Non-pigmented ciliary epithelial cell (primary cell): ENCODE data around the gene ZNF280C.
A peak's percentile ranks its signal among the peaks of the same experiment; 100 is the strongest.
"Not testable (repeated sequence)": the region's sequence is repeated elsewhere in the genome, so short reads cannot be mapped to it uniquely, and the experiment has no call there.

ENCODE experiments used
- DNase-seq: peaks from one replicate; pipeline ENCODE4 v3.0.0-alpha.2; 2010; ENCODE audit warnings: low read depth

The ZNF280C gene, protein sequence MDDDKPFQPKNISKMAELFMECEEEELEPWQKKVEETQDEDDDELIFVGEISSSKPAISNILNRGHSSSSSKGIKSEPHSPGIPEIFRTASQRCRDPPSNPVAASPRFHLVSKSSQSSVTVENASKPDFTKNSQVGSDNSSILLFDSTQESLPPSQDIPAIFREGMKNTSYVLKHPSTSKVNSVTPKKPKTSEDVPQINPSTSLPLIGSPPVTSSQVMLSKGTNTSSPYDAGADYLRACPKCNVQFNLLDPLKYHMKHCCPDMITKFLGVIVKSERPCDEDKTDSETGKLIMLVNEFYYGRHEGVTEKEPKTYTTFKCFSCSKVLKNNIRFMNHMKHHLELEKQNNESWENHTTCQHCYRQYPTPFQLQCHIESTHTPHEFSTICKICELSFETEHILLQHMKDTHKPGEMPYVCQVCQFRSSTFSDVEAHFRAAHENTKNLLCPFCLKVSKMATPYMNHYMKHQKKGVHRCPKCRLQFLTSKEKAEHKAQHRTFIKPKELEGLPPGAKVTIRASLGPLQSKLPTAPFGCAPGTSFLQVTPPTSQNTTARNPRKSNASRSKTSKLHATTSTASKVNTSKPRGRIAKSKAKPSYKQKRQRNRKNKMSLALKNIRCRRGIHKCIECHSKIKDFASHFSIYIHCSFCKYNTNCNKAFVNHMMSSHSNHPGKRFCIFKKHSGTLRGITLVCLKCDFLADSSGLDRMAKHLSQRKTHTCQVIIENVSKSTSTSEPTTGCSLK

GRCh38 chrX:130268449-130269170 lies at the start of gene ZNF280C:
ZNF280C (minus strand) TSS chrX:130268899; CDS start chrX:130260449, 8,450 bp downstream.
- DNase-seq = peak; percentile 68

GRCh38 chrX:130304587-130305368 lies 36.1 kb upstream of the ZNF280C start:
- DNase-seq = no peak

GRCh38 chrX:130301977-130302376 lies 33.3 kb upstream of the ZNF280C start:
- no peak for DNase-seq

DNA sequence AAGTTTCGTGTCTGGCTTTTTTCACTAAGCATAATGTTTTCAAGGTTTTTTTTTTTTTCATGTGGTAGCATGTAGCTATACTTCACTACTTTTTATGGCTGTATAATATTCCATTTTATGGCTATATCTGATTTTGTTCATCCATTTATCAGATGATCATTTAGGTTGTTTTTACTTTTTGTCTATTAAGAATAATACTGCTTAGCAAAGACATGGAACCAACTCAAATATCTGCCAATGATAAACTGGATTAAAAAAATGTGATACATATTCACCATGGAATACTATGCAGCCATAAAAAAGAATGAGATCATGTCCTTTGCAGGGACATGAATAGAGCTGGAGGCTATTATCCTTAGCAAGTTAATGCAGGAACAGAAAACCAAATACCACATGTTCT lies 32.7 kb upstream of the ZNF280C start:
- DNase-seq = no peak

GRCh38 chrX:130300010-130300282 lies 31.2 kb upstream of the ZNF280C start:
- DNase-seq = no peak

GRCh38 chrX:130299279-130300009 lies 30.7 kb upstream of the ZNF280C start:
- no peak for DNase-seq

GRCh38 chrX:130296743-130297142 lies 28.0 kb upstream of the ZNF280C start:
- DNase-seq = no peak

DNA sequence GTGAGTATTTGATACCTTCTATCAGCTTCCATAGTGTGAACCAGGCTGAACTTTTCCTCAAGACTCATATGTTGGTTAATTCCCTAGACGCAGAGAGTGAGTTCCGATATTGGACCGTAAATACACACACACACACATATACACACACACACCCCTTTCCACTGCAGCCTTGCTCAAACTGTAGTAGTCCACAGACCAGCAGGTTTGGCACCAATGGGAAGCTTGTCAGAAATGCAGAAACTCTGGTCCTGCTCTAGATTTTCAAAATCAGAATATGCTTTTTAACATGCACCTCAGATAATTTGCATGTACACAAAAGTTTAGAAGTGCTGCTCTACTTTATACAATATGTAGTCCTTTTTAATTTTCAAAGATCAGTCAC lies 27.6 kb upstream of the ZNF280C start:
- no peak for DNase-seq

DNA sequence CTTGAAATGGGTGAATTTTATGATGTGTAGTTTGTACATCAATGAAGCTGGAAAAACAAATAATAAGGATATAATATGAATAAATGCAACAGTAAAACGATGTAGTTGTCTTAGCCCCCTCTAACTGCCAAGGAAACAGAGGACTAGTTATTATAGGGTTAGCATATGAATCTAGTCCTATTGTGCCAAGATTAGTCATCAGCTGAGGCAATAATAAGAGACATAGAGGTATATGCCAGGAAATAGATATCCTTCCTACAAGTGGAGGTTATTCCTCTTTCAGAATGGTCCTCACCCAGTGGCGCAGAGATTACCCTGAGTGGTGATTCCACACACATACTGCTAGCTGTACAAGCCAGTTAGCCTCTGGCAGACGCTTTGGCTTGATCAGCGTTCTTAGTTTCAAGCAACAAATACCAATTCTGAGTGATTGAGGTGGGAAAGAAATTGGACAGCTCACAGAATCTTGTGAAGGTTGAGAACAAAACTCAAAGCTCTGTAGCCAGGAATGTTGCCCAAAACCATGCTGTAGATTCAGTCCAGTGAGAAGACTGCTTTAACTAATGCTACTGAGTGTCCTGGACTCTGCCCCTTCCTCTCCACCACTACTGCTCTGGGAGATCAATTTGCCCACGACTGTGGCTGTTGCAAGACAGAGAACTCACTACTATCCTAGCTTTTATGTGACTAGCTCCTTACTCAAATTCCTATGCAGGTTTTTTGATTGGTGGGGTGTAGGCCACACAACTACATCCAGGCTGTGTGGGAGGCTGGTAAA lies 27.0 kb upstream of the ZNF280C start:
- no peak for DNase-seq

GRCh38 chrX:130287071-130287770 lies 18.5 kb upstream of the ZNF280C start:
- no peak for DNase-seq

DNA sequence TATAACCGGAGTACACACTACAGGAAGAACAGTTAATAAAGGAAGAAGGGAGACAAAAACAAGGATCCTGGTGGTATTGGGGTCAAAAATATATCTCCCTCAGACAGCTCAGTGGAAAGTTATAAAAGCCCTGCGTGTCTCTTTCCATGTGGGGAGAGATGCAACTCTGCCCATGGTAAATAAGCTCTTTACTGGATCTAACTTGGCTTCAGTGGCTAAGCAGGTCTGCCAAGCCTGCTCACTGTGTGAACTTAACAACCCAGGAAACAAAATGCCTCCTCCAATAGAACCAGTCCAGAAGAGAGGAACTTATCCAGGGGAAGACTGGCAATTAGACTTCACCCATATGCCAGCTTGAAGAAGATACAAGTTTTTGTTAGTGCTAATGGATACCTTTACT lies 17.0 kb upstream of the ZNF280C start:
- no peak for DNase-seq

DNA sequence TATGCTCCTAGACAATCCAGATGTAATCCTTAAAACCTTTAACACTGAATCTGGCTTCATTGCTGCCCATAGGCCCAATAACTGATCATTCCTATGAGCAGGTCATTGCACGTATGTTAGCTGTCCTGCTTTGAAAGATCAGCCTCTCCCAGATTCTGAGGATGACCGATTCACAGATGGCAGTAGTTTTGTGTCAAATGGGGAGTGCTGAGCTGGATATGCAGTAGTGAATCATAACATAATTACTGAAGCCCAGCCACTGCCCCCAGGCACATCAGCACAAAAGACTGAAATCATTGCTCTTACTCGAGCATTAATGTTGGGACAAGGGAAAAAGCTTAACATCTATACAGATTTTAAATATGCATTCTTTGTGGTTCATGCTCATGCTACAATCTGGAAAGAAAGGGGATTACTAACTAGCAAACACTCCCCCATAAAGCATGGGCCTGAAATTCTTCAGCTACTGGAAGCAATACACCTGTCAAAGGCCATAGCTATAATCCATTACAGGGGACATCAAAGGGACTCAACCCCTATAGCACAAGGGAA lies 16.4 kb upstream of the ZNF280C start:
- DNase-seq = no peak

- no peak for DNase-seq
Observed at GRCh38 chrX:130282151-130282550, 13.5 kb upstream of the ZNF280C start.

DNA sequence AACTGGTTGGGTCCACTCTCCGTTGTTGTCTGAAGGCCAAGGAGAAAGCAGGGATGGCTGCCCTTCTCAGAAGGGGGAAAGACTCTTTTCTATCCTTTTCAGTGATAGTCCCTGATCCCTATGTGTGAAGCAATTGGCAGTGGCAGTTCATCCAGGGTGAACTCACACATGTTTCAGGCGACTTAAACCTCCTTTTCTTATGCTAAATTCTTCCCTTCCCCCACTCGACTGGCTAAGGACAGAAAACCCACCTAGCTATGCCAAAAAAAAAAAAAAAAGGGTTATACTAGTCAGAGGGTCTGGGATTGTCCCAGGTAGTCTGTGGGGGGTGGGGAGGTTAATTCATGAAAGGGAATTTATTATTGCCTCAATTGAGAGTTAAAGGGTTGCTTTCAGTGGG lies 12.2 kb upstream of the ZNF280C start:
- no peak for DNase-seq

- not testable (repeated sequence) for DNase-seq
Observed at GRCh38 chrX:130272253-130272652, 3.6 kb upstream of the ZNF280C start.

GRCh38 chrX:130269391-130269790 lies 692 bp upstream of the ZNF280C start:
- DNase-seq = not testable (repeated sequence)

DNA sequence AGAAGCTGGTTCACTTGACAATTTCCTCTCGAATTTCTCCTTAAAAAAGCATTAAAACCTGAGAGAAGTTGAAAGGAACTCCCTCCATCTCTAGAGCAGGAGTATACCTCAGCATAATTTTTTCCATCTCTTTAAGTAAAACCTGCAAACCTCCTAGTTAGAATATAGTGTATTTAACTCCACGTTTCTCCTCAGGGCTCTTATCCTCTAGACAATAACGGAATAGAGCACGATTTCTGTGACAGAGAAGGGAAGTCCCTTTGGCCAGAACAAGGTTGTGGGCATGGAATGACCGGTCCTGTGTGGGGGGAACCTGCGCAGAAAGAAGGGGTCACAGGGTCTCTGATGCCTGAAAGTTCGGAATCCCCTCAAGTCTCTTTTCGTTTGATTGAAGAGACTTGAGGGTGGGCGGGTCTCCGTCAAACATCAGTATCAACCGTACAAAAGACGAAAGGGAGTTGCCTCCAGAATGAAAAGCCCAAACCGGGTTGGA lies 697 bp downstream of the ZNF280C start:
- DNase-seq = no peak

DNA sequence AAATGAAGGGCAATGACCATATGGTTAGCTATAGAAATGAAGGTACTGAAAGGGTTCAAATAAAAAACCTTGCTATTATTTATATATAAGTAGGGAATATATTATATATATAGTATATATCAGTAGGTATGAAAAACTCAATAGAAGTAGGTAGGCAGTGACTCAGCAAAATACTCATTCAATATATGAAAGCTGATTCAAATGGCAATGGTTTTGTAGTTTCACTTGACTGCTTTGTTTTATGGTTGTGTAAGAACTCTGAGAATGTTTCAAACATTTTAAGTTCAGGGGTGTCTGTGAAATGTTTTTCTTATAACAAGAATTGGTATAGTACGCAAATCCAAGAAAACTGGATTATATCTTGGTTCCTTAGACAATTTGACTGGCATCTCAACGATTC lies 4.1 kb downstream of the ZNF280C start:
- no peak for DNase-seq

DNA sequence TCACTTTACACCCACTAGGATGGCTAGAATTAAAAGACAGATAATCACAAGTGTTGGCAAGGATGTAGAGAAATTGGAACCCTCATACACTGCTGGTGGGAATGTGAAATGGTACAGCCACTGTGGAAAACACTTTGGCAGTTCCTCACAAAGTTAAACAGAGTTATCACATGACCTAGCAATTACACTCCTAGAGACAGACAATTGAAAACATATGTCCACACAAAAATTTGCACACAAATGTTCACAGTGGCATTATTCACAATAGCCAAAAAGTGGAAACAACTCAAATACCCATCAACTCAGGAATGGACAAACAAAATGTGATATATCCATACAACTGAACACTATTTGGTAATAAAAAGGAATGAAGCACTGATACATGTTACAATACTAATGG lies 5.7 kb downstream of the ZNF280C start:
- no peak for DNase-seq

GRCh38 chrX:130262231-130262630 lies 6.5 kb downstream of the ZNF280C start:
- no peak for DNase-seq
